ENCODE measurements around the gene HACD2. TPM values are rescaled to one million over a fixed set of nuclear protein-coding genes. Genes with fewer than 3 reads are reported as not detected.

The HACD2 gene
- total and polyA plus RNA-seq, 10 of the 15 experiments (the other 5 are each of a cell fraction or from before 2014, with no cell fraction given), result 9.1 to 30.0 (median 18.8) TPM

DNA sequence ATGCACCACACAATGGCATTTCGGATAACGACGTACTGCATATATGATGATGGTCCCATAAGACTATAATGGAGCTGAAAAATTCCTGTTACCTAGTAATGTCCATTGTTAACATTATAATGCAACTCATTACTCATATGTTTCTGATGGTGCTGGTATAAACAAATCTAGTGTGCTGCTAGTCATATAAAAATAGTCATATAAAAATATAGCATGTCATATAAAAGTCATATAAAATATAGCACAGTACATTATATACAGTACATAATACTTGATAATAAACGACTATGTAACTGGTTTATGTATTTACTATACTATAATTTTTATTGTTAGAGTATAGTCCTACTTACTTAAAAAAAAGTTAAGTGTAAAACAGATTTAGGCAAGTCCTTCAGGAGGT lies 50.6 kb downstream of the HACD2 start:
- 96% methylated on average over 4 of the region's 4 CpGs for WGBS (ENCODE audit: insufficient coverage, insufficient replicate concordance, low lambda C conversion rate, missing lambda C conversion rate)
- in situ Hi-C loops (cut with MboI) (no loop called here), intact Hi-C loops (cut with micrococcal nuclease; ENCODE audit: unreplicated experiment) (no loop called here)
- Histone ChIP-seq H3K27me3 (replicated peaks in 1 of 2; ENCODE audit: control insufficient read depth in 2 of 2, insufficient read depth in 2 of 2, low read length in 1 of 2) (no peaks in the 10 kb centered on the region), H3K4me3 (no peak overlapping the region), H3K27ac (ENCODE audit: control insufficient read depth, insufficient read depth) (no peak overlapping the region), H3K79me2 (ENCODE audit: control insufficient read depth, insufficient read depth, low read length) (no peaks in the 10 kb centered on the region; the same call in 1 of the 2 replicates), H4K20me1 (ENCODE audit: control insufficient read depth, insufficient read depth) (no peaks in the 10 kb centered on the region), H3K4me2 (ENCODE audit: control insufficient read depth, insufficient read depth) (no peak overlapping the region), H2AFZ (ENCODE audit: control insufficient read depth, low read depth, low read length) (no peak overlapping the region), H3K9me3 (replicated peaks; ENCODE audit: control insufficient read depth, insufficient read depth, low read length) (no peaks in the 10 kb centered on the region), H3K4me1 (ENCODE audit: control insufficient read depth, insufficient read depth, low read length) (peaks cover 11% of the 10 kb centered on the region), H3K36me3 (ENCODE audit: control insufficient read depth in 2 of 2, insufficient read depth in 2 of 2, low read length in 1 of 2) (no peaks in the 10 kb centered on the region), H3K9ac (ENCODE audit: control insufficient read depth, insufficient read depth, low read length) (no peak overlapping the region)
- ChIA-PET RAD21 (ENCODE audit: unreplicated experiment) (interaction anchor here (1.2 kb wide), 1 partner anchor 26 kb away, joined by 3 read pairs; no protein-coding TSS in a partner anchor), SMC1A (ENCODE audit: uncharacterized antibody, unreplicated experiment) (interaction anchor here (0.7 to 1.8 kb wide), 3 partner anchors 9 to 25 kb away, joined by 3 to 5 read pairs (median 5); no protein-coding TSS in a partner anchor), POLR2A (no interaction called here), CTCF (interaction anchor here (0.6 to 2.6 kb wide), 5 partner anchors 17 to 597 kb away, joined by 3 to 10 read pairs (median 4); no protein-coding TSS in a partner anchor)
- DNase-seq (ENCODE audit: low read depth, low spot score), result no peak
- no peak for ATAC-seq
- BruUV-seq (replicated peaks), result no TSS peak
- TF ChIP-seq, protein P1, sequence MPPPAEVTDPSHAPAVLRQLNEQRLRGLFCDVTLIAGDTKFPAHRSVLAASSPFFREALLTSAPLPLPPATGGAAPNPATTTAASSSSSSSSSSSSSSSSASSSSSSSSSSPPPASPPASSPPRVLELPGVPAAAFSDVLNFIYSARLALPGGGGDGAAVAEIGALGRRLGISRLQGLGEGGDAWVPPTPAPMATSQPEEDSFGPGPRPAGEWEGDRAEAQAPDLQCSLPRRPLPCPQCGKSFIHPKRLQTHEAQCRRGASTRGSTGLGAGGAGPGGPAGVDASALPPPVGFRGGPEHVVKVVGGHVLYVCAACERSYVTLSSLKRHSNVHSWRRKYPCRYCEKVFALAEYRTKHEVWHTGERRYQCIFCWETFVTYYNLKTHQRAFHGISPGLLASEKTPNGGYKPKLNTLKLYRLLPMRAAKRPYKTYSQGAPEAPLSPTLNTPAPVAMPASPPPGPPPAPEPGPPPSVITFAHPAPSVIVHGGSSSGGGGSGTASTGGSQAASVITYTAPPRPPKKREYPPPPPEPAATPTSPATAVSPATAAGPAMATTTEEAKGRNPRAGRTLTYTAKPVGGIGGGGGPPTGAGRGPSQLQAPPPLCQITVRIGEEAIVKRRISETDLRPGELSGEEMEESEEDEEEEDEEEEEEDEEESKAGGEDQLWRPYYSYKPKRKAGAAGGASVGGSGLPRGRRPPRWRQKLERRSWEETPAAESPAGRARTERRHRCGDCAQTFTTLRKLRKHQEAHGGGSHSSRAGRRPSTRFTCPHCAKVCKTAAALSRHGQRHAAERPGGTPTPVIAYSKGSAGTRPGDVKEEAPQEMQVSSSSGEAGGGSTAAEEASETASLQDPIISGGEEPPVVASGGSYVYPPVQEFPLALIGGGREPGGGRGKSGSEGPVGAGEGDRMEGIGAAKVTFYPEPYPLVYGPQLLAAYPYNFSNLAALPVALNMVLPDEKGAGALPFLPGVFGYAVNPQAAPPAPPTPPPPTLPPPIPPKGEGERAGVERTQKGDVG (CRISPR knock-in tag; IDR thresholded peaks at IDR 0.05), result no peak
- TF ChIP-seq, protein P2, sequence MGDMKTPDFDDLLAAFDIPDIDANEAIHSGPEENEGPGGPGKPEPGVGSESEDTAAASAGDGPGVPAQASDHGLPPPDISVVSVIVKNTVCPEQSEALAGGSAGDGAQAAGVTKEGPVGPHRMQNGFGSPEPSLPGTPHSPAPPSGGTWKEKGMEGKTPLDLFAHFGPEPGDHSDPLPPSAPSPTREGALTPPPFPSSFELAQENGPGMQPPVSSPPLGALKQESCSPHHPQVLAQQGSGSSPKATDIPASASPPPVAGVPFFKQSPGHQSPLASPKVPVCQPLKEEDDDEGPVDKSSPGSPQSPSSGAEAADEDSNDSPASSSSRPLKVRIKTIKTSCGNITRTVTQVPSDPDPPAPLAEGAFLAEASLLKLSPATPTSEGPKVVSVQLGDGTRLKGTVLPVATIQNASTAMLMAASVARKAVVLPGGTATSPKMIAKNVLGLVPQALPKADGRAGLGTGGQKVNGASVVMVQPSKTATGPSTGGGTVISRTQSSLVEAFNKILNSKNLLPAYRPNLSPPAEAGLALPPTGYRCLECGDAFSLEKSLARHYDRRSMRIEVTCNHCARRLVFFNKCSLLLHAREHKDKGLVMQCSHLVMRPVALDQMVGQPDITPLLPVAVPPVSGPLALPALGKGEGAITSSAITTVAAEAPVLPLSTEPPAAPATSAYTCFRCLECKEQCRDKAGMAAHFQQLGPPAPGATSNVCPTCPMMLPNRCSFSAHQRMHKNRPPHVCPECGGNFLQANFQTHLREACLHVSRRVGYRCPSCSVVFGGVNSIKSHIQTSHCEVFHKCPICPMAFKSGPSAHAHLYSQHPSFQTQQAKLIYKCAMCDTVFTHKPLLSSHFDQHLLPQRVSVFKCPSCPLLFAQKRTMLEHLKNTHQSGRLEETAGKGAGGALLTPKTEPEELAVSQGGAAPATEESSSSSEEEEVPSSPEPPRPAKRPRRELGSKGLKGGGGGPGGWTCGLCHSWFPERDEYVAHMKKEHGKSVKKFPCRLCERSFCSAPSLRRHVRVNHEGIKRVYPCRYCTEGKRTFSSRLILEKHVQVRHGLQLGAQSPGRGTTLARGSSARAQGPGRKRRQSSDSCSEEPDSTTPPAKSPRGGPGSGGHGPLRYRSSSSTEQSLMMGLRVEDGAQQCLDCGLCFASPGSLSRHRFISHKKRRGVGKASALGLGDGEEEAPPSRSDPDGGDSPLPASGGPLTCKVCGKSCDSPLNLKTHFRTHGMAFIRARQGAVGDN (IDR thresholded peaks at IDR 0.05), result no peak
- TF ChIP-seq POLR2AphosphoS5 (IDR thresholded peaks at IDR 0.05; ENCODE audit: low read length) (no peak), NFYA (IDR thresholded peaks at IDR 0.05; ENCODE audit: borderline replicate concordance, low read depth, low read length) (no peak), POU2F2 (IDR thresholded peaks at IDR 0.05; ENCODE audit: borderline replicate concordance, low read depth, low read length) (no peak), RUNX3 (IDR thresholded peaks at IDR 0.05; ENCODE audit: low read length) (no peak), NBN (IDR thresholded peaks at IDR 0.05) (no peak), YBX1 (IDR thresholded peaks at IDR 0.05) (no peak), ETV6 (conservative IDR thresholded peaks at IDR 0.05 in 1 of 2, IDR thresholded peaks at IDR 0.05 in 1 of 2; ENCODE audit: borderline replicate concordance in 1 of 2, low read depth in 1 of 2) (no peak), CREM (IDR thresholded peaks at IDR 0.05; ENCODE audit: low read depth) (no peak), CEBPB (IDR thresholded peaks at IDR 0.05; ENCODE audit: borderline replicate concordance in 1 of 2, low read depth in 2 of 2, low read length in 2 of 2) (no peak), RCOR1 (conservative IDR thresholded peaks at IDR 0.05; ENCODE audit: low read depth, low read length) (no peak), NR2C2 (IDR thresholded peaks at IDR 0.05; ENCODE audit: borderline replicate concordance, control insufficient read depth, insufficient read length, low read depth) (no peak), ZNF384 (IDR thresholded peaks at IDR 0.05; ENCODE audit: borderline replicate concordance, low read depth, low read length) (no peak), NR2F1 (conservative IDR thresholded peaks at IDR 0.05) (no peak)
- TF ChIP-seq, protein P3, sequence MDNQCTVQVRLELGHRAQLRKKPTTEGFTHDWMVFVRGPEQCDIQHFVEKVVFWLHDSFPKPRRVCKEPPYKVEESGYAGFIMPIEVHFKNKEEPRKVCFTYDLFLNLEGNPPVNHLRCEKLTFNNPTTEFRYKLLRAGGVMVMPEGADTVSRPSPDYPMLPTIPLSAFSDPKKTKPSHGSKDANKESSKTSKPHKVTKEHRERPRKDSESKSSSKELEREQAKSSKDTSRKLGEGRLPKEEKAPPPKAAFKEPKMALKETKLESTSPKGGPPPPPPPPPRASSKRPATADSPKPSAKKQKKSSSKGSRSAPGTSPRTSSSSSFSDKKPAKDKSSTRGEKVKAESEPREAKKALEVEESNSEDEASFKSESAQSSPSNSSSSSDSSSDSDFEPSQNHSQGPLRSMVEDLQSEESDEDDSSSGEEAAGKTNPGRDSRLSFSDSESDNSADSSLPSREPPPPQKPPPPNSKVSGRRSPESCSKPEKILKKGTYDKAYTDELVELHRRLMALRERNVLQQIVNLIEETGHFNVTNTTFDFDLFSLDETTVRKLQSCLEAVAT (IDR thresholded peaks at IDR 0.05), result no peak
- FAIRE-seq, result no peak
